ENCODE data around the gene PTDSS2. TPM values are rescaled to one million over a fixed set of nuclear protein-coding genes. Genes with fewer than 3 reads are reported as not detected.

The PTDSS2 gene
- 33.8 to 46.7 TPM (median 44.8 TPM) in 5 replicates for total RNA-seq (2022; extraction: Qiagen RNA extraction; ENCODE audit: low read depth)

GRCh38 chr11:449889-450808 is at the start of gene PTDSS2:
Gene PTDSS2 (plus strand): TSS chr11:450279. CDS start chr11:450456, 177 bp downstream.

GRCh38 chr11:441418-442274 is 8.4 kb upstream of the PTDSS2 start, which contains the start of gene ANO9:
Gene ANO9 (minus strand): TSS chr11:442011. CDS start chr11:441926, 85 bp downstream.

GRCh38 chr11:506995-507726 is 57.1 kb downstream of the PTDSS2 start, which contains the start of gene RNH1:
Gene RNH1 (minus strand): TSS chr11:507242. CDS start chr11:502162, 5,080 bp downstream.

GRCh38 chr11:535519-536454 is 85.7 kb downstream of the PTDSS2 start, which contains the start of gene HRAS:
Gene HRAS (minus strand): TSS chr11:535576.

GRCh38 chr11:536841-537621 is 87.0 kb downstream of the PTDSS2 start, which contains the start of gene LRRC56:
Gene LRRC56 (plus strand): TSS chr11:537527. CDS start chr11:540685, 3,158 bp downstream.

Other genes starting within 250 kb of the PTDSS2 start
- gene BET1L, start 242.9 kb upstream of the PTDSS2 start, total RNA-seq (2022; extraction: Qiagen RNA extraction; ENCODE audit: low read depth): 42.8 to 49.0 TPM (median 47.3 TPM) in 5 replicates
- 110 to 125 TPM (median 117 TPM) in 5 replicates for gene RIC8A, start 242.6 kb upstream of the PTDSS2 start, total RNA-seq (2022; extraction: Qiagen RNA extraction; ENCODE audit: low read depth)
- 19.2 to 22.3 TPM (median 21.1 TPM) in 5 replicates for gene SIRT3, start 213.9 kb upstream of the PTDSS2 start, total RNA-seq (2022; extraction: Qiagen RNA extraction; ENCODE audit: low read depth)
- 165 to 200 TPM (median 177 TPM) in 5 replicates for gene PSMD13, start 213.3 kb upstream of the PTDSS2 start, total RNA-seq (2022; extraction: Qiagen RNA extraction; ENCODE audit: low read depth)
- 0.08 TPM in 1 of 5 replicates, not detected in the others for gene NLRP6, start 171.9 kb upstream of the PTDSS2 start, total RNA-seq (2022; extraction: Qiagen RNA extraction; ENCODE audit: low read depth)
- 6.1 to 12.3 TPM (median 11.0 TPM) in 5 replicates for gene PGGHG, start 161.2 kb upstream of the PTDSS2 start, total RNA-seq (2022; extraction: Qiagen RNA extraction; ENCODE audit: low read depth)
- not detected in 5 replicates for gene IFITM5, start 150.8 kb upstream of the PTDSS2 start, total RNA-seq (2022; extraction: Qiagen RNA extraction; ENCODE audit: low read depth)
- gene IFITM2, start 142.5 kb upstream of the PTDSS2 start, total RNA-seq (2022; extraction: Qiagen RNA extraction; ENCODE audit: low read depth): 58.0 to 65.0 TPM (median 60.1 TPM) in 5 replicates
- gene IFITM1, start 136.2 kb upstream of the PTDSS2 start, total RNA-seq (2022; extraction: Qiagen RNA extraction; ENCODE audit: low read depth): 0.31 to 0.56 TPM (median 0.55 TPM) in 5 replicates
- 19.5 to 36.0 TPM (median 30.9 TPM) in 5 replicates for gene IFITM3, start 129.4 kb upstream of the PTDSS2 start, total RNA-seq (2022; extraction: Qiagen RNA extraction; ENCODE audit: low read depth)
- 9.3 to 21.2 TPM (median 16.6 TPM) in 5 replicates for gene B4GALNT4, start 80.8 kb upstream of the PTDSS2 start, total RNA-seq (2022; extraction: Qiagen RNA extraction; ENCODE audit: low read depth)
- gene PKP3, start 56.1 kb upstream of the PTDSS2 start, total RNA-seq (2022; extraction: Qiagen RNA extraction; ENCODE audit: low read depth): 29.9 to 39.9 TPM (median 38.6 TPM) in 5 replicates
- 60.4 to 93.3 TPM (median 87.7 TPM) in 5 replicates for gene SIGIRR, start 35.3 kb upstream of the PTDSS2 start, total RNA-seq (2022; extraction: Qiagen RNA extraction; ENCODE audit: low read depth)
- gene ANO9, start 8.3 kb upstream of the PTDSS2 start, total RNA-seq (2022; extraction: Qiagen RNA extraction; ENCODE audit: low read depth): 0.72 to 1.2 TPM (median 0.88 TPM) in 5 replicates
- 134 to 192 TPM (median 169 TPM) in 5 replicates for gene RNH1, start 57.0 kb downstream of the PTDSS2 start, total RNA-seq (2022; extraction: Qiagen RNA extraction; ENCODE audit: low read depth)
- gene HRAS, start 85.3 kb downstream of the PTDSS2 start, total RNA-seq (2022; extraction: Qiagen RNA extraction; ENCODE audit: low read depth): 108 to 168 TPM (median 150 TPM) in 5 replicates
- 0.54 to 0.97 TPM (median 0.77 TPM) in 5 replicates for gene LRRC56, start 87.2 kb downstream of the PTDSS2 start, total RNA-seq (2022; extraction: Qiagen RNA extraction; ENCODE audit: low read depth)
- gene LMNTD2, start 110.5 kb downstream of the PTDSS2 start, total RNA-seq (2022; extraction: Qiagen RNA extraction; ENCODE audit: low read depth): 1.9 to 3.0 TPM (median 2.3 TPM) in 5 replicates
- gene RASSF7, start 110.7 kb downstream of the PTDSS2 start, total RNA-seq (2022; extraction: Qiagen RNA extraction; ENCODE audit: low read depth): 45.1 to 53.1 TPM (median 51.9 TPM) in 5 replicates
- 29.5 to 38.7 TPM (median 35.4 TPM) in 5 replicates for gene PHRF1, start 126.2 kb downstream of the PTDSS2 start, total RNA-seq (2022; extraction: Qiagen RNA extraction; ENCODE audit: low read depth)
- gene IRF7, start 165.7 kb downstream of the PTDSS2 start, total RNA-seq (2022; extraction: Qiagen RNA extraction; ENCODE audit: low read depth): 5.8 to 8.1 TPM (median 5.9 TPM) in 5 replicates
- gene CDHR5, start 174.7 kb downstream of the PTDSS2 start, total RNA-seq (2022; extraction: Qiagen RNA extraction; ENCODE audit: low read depth): 0.08 to 0.14 TPM (median 0.09 TPM) in 3 of 5 replicates, not detected in the others
- not detected in 5 replicates for gene SCT, start 176.9 kb downstream of the PTDSS2 start, total RNA-seq (2022; extraction: Qiagen RNA extraction; ENCODE audit: low read depth)
- 0.10 to 0.41 TPM (median 0.24 TPM) in 5 replicates for gene DRD4, start 187.0 kb downstream of the PTDSS2 start, total RNA-seq (2022; extraction: Qiagen RNA extraction; ENCODE audit: low read depth)
- 26.1 to 38.9 TPM (median 32.1 TPM) in 5 replicates for gene DEAF1, start 244.9 kb downstream of the PTDSS2 start, total RNA-seq (2022; extraction: Qiagen RNA extraction; ENCODE audit: low read depth)
- 8.4 to 10.4 TPM (median 10.0 TPM) in 5 replicates for gene TMEM80, start 245.5 kb downstream of the PTDSS2 start, total RNA-seq (2022; extraction: Qiagen RNA extraction; ENCODE audit: low read depth)

All from A549 treated with GW870086 at 1 μM for 4 hours (cell line).